ENCODE data around the gene OR4F15.

OR4F15 gene

GRCh38 chr15:101804375-101804774, 7.6 kb upstream of the OR4F15 start:
- no peak for DNase-seq (ENCODE audit: low spot score)

GRCh38 chr15:101804941-101805340, 7.1 kb upstream of the OR4F15 start:
- DNase-seq (ENCODE audit: low spot score) = no peak

GRCh38 chr15:101805605-101806345, 6.2 kb upstream of the OR4F15 start:
- no peak for DNase-seq (ENCODE audit: low spot score)

- DNase-seq (ENCODE audit: low spot score) = no peak
These were observed 4.6 kb upstream of the OR4F15 start for GRCh38 chr15:101807345-101807945.

GRCh38 chr15:101808201-101808600, 3.8 kb upstream of the OR4F15 start:
- DNase-seq (ENCODE audit: low spot score) = no peak

- DNase-seq (ENCODE audit: low spot score) = no peak
These were observed 1.5 kb upstream of the OR4F15 start for GRCh38 chr15:101810456-101810855.

GRCh38 chr15:101810876-101811275, 1.1 kb upstream of the OR4F15 start:
- DNase-seq (ENCODE audit: low spot score) = no peak

- no peak for DNase-seq (ENCODE audit: low spot score)
These were observed 2.0 kb downstream of the OR4F15 start for GRCh38 chr15:101813803-101814534.

- DNase-seq (ENCODE audit: low spot score) = no peak
These were observed 8.8 kb downstream of the OR4F15 start for GRCh38 chr15:101820781-101821180.

- no peak for DNase-seq (ENCODE audit: low spot score)
These were observed 15.3 kb downstream of the OR4F15 start for GRCh38 chr15:101827257-101827656.

GRCh38 chr15:101828774-101829173, 16.8 kb downstream of the OR4F15 start:
- no peak for DNase-seq (ENCODE audit: low spot score)

- DNase-seq (ENCODE audit: low spot score) = no peak
These were observed 29.7 kb downstream of the OR4F15 start for GRCh38 chr15:101841656-101842055.

- no peak for DNase-seq (ENCODE audit: low spot score)
These were observed 32.9 kb downstream of the OR4F15 start for GRCh38 chr15:101844916-101845315.

GRCh38 chr15:101852356-101852755, 40.4 kb downstream of the OR4F15 start:
- no peak for DNase-seq (ENCODE audit: low spot score)

Data from hepatic stellate cell (primary cell).